ENCODE measurements around the gene RABGAP1L.

GRCh38 chr1:174949645-174950044, 790.3 kb downstream of the RABGAP1L start:
- TF ChIP-seq EZH2phosphoT487 (IDR thresholded peaks at IDR 0.05; ENCODE audit: borderline replicate concordance, low read depth, low read length) (no peak), CTCF (conservative IDR thresholded peaks at IDR 0.05; ENCODE audit: low read length) (no peak)

All from OCI-LY7 (cell line).